Mesendoderm (in vitro differentiated cells): Measurements from ENCODE around the gene CENPQ.
A peak's percentile ranks its signal among the peaks of the same experiment; 100 is the strongest.

Experiments
- DNase-seq: peaks from one replicate; pipeline ENCODE4 v3.0.0; 2013
- H2AK5ac ChIP-seq: 2 replicates; pipeline ENCODE4 v1.6.1; 2013; ENCODE audit warnings: low read length, inconsistent platforms
- H2BK120ac ChIP-seq: 2 replicates; pipeline ENCODE4 v1.6.1; 2013; ENCODE audit warnings: low read depth, mild to moderate bottlenecking, low read length, moderate library complexity, mixed read lengths
- H2BK15ac ChIP-seq: replicated peaks from 2 replicates; pipeline ENCODE4 v1.6.1; 2013; ENCODE audit warnings: low read depth, mild to moderate bottlenecking, moderate library complexity
- H2BK5ac ChIP-seq: 2 replicates; pipeline ENCODE4 v1.6.1; 2013; ENCODE audit warnings: low read length, inconsistent platforms
- H3K18ac ChIP-seq: 2 replicates; pipeline ENCODE4 v1.6.1; 2013; ENCODE audit warnings: mild to moderate bottlenecking, low read length, mixed read lengths
- H3K23ac ChIP-seq: one replicate; pipeline ENCODE4 v1.6.1; 2013; ENCODE audit warnings: low read length
- H3K27ac ChIP-seq: 2 replicates; pipeline ENCODE4 v1.5.1; 2013; ENCODE audit warnings: low read depth, mild to moderate bottlenecking, inconsistent platforms, low read length, moderate library complexity
- H3K27me3 ChIP-seq: 2 replicates; pipeline ENCODE4 v1.6.1; 2013; ENCODE audit warnings: low read length, control low read depth, mild to moderate bottlenecking, inconsistent platforms; ENCODE audit not compliant: insufficient read depth, poor library complexity
- H3K36me3 ChIP-seq: 2 replicates; pipeline ENCODE4 v1.6.1; 2013; ENCODE audit warnings: low read length, inconsistent platforms; ENCODE audit not compliant: control insufficient read depth, insufficient read depth
- H3K4ac ChIP-seq: one replicate; pipeline ENCODE4 v1.6.1; 2013; ENCODE audit warnings: low read depth, mild to moderate bottlenecking, low read length, moderate library complexity
- H3K4me1 ChIP-seq: 2 replicates; pipeline ENCODE4 v1.6.1; 2013; ENCODE audit warnings: low read depth, low read length, inconsistent platforms; ENCODE audit not compliant: control insufficient read depth
- H3K4me2 ChIP-seq: 2 replicates; pipeline ENCODE4 v1.6.1; 2013; ENCODE audit warnings: low read length
- H3K4me3 ChIP-seq: 2 replicates; pipeline ENCODE4 v1.5.1; 2013; ENCODE audit warnings: mild to moderate bottlenecking, low read length
- H3K56ac ChIP-seq: one replicate; pipeline ENCODE4 v1.6.1; 2013; ENCODE audit warnings: low read length
- H3K79me1 ChIP-seq: 2 replicates; pipeline ENCODE4 v1.6.1; 2013; ENCODE audit warnings: low read length, inconsistent platforms
- H3K79me2 ChIP-seq: 2 replicates; pipeline ENCODE4 v1.6.1; 2013; ENCODE audit warnings: mild to moderate bottlenecking, low read length; ENCODE audit not compliant: control insufficient read depth, insufficient read depth
- H3K9ac ChIP-seq: 2 replicates; pipeline ENCODE4 v1.6.1; 2013; ENCODE audit warnings: low read length, inconsistent platforms
- H4K5ac ChIP-seq: one replicate; pipeline ENCODE4 v1.6.1; 2013; ENCODE audit warnings: low read length
- H4K8ac ChIP-seq: one replicate; pipeline ENCODE4 v1.6.1; 2013; ENCODE audit warnings: low read depth, mild to moderate bottlenecking, control low read depth, low read length, moderate library complexity
- WGBS: extraction: QIAGEN DNeasy Blood & Tissue Kit; methylation state at CpG from one replicate; pipeline ENCODE4 v1.1.7; 2013; ENCODE audit warnings: low lambda C conversion rate, missing lambda C conversion rate; ENCODE audit not compliant: insufficient coverage; ENCODE audit errors: extremely low coverage; 5-methylcytosine and 5-hydroxymethylcytosine counted together

The CENPQ gene

DNA sequence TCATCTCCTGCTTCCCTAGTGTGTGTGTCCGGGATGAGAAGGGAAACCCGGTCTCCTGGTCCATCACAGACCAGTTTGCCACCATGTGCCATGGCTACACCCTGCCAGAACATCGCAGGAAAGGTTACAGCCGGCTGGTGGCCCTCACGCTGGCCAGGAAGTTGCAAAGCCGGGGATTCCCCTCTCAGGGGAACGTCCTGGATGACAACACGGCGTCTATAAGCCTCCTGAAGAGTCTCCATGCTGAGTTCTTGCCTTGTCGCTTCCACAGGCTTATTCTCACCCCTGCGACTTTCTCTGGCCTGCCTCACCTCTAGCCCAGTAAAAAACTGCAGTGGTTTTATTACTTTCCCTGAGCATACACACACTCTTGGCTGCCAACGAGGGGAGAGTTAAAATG is 63.4 kb downstream of the CENPQ start:
- Histone ChIP-seq H4K8ac (no peak overlapping the region), H2BK120ac (no peak overlapping the region), H2BK15ac (no peak overlapping the region), H3K23ac (no peak overlapping the region), H2AK5ac (no peak overlapping the region), H3K18ac (no peak overlapping the region), H3K27me3 (no peaks in the 10 kb centered on the region), H3K4ac (no peak overlapping the region), H3K56ac (no peak overlapping the region), H3K36me3 (no peaks in the 10 kb centered on the region), H4K5ac (no peak overlapping the region), H3K79me1 (no peaks in the 10 kb centered on the region), H2BK5ac (no peak overlapping the region), H3K27ac (no peak overlapping the region), H3K4me2 (no peak overlapping the region), H3K4me1 (no peaks in the 10 kb centered on the region), H3K4me3 (no peak overlapping the region), H3K9ac (no peak overlapping the region), H3K79me2 (no peaks in the 10 kb centered on the region)
- DNase-seq: no peak
- no CpG with 5 or more reads among the region's 12 CpGs for WGBS

DNA sequence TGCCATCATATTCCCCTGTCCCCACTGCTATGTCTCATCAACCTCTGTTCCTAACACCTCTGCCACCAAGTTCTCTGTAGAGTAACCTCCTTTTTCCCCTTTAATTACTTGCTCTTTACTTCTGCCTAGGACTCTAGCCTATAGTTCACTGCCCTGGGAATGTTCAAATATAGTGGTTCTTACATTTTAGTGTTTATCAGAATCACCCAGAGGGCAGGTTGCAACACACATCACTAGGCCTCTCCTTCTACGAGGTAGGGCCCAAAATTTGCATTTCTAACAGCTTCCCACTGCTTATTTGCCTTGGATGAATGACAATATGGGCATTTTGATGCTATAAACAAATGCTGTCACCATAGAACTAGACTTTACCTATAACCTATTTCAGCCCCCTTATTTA is 64.2 kb downstream of the CENPQ start:
- WGBS: no CpG with 5 or more reads among the region's 1 CpG
- no peaks in the 10 kb centered on the region for H3K4me1 ChIP-seq
- H3K4me2 ChIP-seq: no peak overlapping the region
- H2BK120ac ChIP-seq: no peak overlapping the region
- no peaks in the 10 kb centered on the region for H3K79me1 ChIP-seq
- H3K18ac ChIP-seq: no peak overlapping the region
- H2BK15ac ChIP-seq: no peak overlapping the region
- no peaks in the 10 kb centered on the region for H3K27me3 ChIP-seq
- H3K4me3 ChIP-seq: no peak overlapping the region
- H2BK5ac ChIP-seq: no peak overlapping the region
- H2AK5ac ChIP-seq: no peak overlapping the region
- DNase-seq: no peak
- H3K23ac ChIP-seq: no peak overlapping the region
- H4K5ac ChIP-seq: no peak overlapping the region
- H3K4ac ChIP-seq: no peak overlapping the region
- no peaks in the 10 kb centered on the region for H3K79me2 ChIP-seq
- H3K9ac ChIP-seq: no peak overlapping the region
- H4K8ac ChIP-seq: no peak overlapping the region
- no peak overlapping the region for H3K56ac ChIP-seq
- H3K27ac ChIP-seq: no peak overlapping the region
- H3K36me3 ChIP-seq: no peaks in the 10 kb centered on the region

DNA sequence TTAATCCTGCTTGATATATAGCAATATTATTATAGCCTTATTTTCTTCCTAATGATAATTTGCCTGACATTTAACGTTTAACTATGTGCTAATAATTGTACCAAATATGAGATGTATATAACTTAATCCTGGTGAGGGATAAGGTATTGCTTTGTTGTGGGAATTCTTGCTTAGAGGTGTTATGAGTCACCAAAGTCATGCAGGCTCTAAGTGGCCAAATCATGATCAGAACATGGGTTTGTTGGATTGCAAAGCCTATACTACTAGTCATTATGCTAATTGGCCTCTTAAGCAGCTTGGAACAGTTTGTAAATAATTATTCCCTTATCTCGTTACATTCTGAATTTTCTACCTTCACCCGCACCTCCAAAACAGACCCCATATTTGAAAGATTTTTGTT is 65.4 kb downstream of the CENPQ start:
- DNase-seq: no peak
- Histone ChIP-seq H3K18ac (no peak overlapping the region), H3K4me3 (no peak overlapping the region), H2BK120ac (no peak overlapping the region), H3K79me1 (no peaks in the 10 kb centered on the region), H4K8ac (no peak overlapping the region), H3K56ac (no peak overlapping the region), H2AK5ac (no peak overlapping the region), H3K36me3 (no peaks in the 10 kb centered on the region), H2BK5ac (no peak overlapping the region), H3K4ac (no peak overlapping the region), H3K23ac (no peak overlapping the region), H3K9ac (no peak overlapping the region), H3K27ac (no peak overlapping the region), H3K4me2 (no peak overlapping the region), H3K79me2 (no peaks in the 10 kb centered on the region), H3K27me3 (no peaks in the 10 kb centered on the region), H3K4me1 (no peaks in the 10 kb centered on the region), H4K5ac (no peak overlapping the region), H2BK15ac (no peak overlapping the region)
- 100% methylated on average over 1 of the region's 3 CpGs for WGBS

DNA sequence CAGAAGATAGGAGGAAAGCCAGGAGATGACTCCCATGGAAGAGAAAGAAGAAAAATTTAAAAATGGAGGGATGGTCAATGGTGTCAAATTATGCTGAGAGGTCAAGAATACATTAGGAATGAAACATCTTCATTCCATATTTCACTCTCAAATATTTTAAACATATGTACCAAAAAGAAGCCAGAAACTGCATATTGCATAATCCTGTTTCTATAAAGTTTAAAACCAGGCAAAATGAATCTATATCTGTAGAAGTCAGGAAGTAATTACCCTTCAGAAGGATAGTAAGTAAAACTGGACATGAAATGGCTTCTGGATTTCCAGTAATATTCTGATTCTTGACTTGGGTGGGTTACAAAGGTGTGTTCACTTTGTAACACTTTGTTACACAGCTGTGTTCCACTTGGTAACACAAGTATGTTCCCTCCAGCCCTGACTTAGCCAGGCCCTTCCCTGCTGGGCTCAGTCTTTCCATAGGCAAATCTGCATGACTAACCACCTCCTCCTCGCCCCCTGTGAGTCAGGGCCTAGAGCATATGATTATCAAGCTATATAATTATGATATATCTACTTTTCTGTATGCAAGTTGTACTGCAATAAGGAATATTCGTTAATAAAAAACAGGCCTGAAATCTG is 67.1 kb downstream of the CENPQ start:
- no peak overlapping the region for H2AK5ac ChIP-seq
- H3K23ac ChIP-seq: no peak overlapping the region
- no peak overlapping the region for H3K9ac ChIP-seq
- no peak overlapping the region for H3K4me3 ChIP-seq
- no peak overlapping the region for H3K4ac ChIP-seq
- H4K5ac ChIP-seq: no peak overlapping the region
- no peak overlapping the region for H2BK120ac ChIP-seq
- H3K4me2 ChIP-seq: no peak overlapping the region
- H3K56ac ChIP-seq: no peak overlapping the region
- H3K79me1 ChIP-seq: no peaks in the 10 kb centered on the region
- H3K27ac ChIP-seq: no peak overlapping the region
- no peak overlapping the region for H2BK15ac ChIP-seq
- no peaks in the 10 kb centered on the region for H3K27me3 ChIP-seq
- H4K8ac ChIP-seq: no peak overlapping the region
- no CpG with 5 or more reads among the region's 2 CpGs for WGBS
- DNase-seq: no peak
- H2BK5ac ChIP-seq: no peak overlapping the region
- no peaks in the 10 kb centered on the region for H3K36me3 ChIP-seq
- H3K4me1 ChIP-seq: no peaks in the 10 kb centered on the region
- no peak overlapping the region for H3K18ac ChIP-seq
- no peaks in the 10 kb centered on the region for H3K79me2 ChIP-seq

DNA sequence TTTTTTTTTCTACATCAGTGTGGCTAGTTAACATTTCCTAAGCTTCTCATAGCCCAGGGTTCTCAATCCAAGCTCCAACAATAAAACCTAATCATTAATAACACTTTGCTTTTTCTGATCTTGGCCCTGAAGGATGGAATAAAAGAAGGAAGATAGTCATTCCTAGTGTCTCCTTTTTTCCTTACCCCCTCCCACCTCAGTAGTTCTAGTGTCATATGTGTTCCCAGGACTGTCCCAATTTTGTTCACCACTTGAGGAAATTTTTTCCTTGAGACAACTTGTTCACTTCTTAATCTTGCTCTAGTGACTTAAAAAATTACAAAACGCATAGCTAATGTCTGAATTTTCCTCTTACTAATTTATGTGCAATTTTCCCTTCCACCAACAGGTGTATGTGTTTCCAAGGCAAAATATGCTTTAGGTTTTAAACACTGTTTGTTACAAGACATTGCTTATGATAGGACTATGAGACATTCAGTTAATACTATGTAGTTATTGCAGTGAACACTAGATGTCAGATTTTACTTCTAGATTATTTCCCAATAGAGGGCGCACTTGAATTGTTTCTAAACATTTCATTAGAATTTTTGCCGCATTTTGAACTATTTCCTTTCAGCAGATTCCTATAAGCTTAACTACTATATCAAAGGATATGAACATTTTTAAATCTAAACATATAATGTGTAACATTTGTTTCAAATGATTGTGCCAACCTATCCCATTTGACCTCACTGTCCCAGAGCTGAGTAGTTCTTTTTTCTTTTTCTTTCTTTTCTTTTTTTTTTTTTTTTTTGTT is 68.8 kb downstream of the CENPQ start:
- no peak overlapping the region for H4K5ac ChIP-seq
- H2BK120ac ChIP-seq: no peak overlapping the region
- no CpG with 5 or more reads among the region's 3 CpGs for WGBS
- H3K9ac ChIP-seq: no peak overlapping the region
- H3K4me1 ChIP-seq: no peaks in the 10 kb centered on the region
- H3K79me1 ChIP-seq: no peaks in the 10 kb centered on the region
- H3K4ac ChIP-seq: no peak overlapping the region
- no peaks in the 10 kb centered on the region for H3K79me2 ChIP-seq
- no peak overlapping the region for H2BK15ac ChIP-seq
- no peak overlapping the region for H3K27ac ChIP-seq
- no peak overlapping the region for H4K8ac ChIP-seq
- no peak overlapping the region for H3K4me3 ChIP-seq
- H3K36me3 ChIP-seq: no peaks in the 10 kb centered on the region
- H3K56ac ChIP-seq: no peak overlapping the region
- no peak overlapping the region for H3K4me2 ChIP-seq
- H3K23ac ChIP-seq: no peak overlapping the region
- peak; percentile 49 for DNase-seq
- no peak overlapping the region for H2BK5ac ChIP-seq
- no peak overlapping the region for H2AK5ac ChIP-seq
- no peaks in the 10 kb centered on the region for H3K27me3 ChIP-seq
- no peak overlapping the region for H3K18ac ChIP-seq
